ENCODE results near the gene STPG4.

Gene STPG4

GRCh38 chr2:47155091-47155876 is at the start of gene STPG4:
STPG4 (minus strand) TSS chr2:47155308; CDS start chr2:47155251, 57 bp downstream.
- POLR2A ChIA-PET, result interaction anchor here (1.0 kb wide), 2 partner anchors 99 to 166 kb away, joined by 3 read pairs; no protein-coding TSS in a partner anchor
- CTCF ChIA-PET, result interaction anchor here (0.8 to 1.5 kb wide), 8 partner anchors 9 to 213 kb away, joined by 3 to 4 read pairs (median 3); no protein-coding TSS in a partner anchor
- no peak for TF ChIP-seq CTCF (IDR thresholded peaks at IDR 0.05; ENCODE audit: insufficient read depth, low read length, missing control alignments)
- no peak within 1 kb of the TSS for H3K4me3 ChIP-seq (ENCODE audit: low read depth, low read length)
- DNase-seq (ENCODE audit: low read depth, low spot score), result no peak

- no peak overlapping the region for H3K4me3 ChIP-seq (ENCODE audit: low read depth, low read length)
- TF ChIP-seq CTCF (IDR thresholded peaks at IDR 0.05; ENCODE audit: insufficient read depth, low read length, missing control alignments), result no peak
- no peak for DNase-seq (ENCODE audit: low read depth, low spot score)
- CTCF ChIA-PET, result interaction anchor here (0.6 kb wide), 1 partner anchor 25 kb away, joined by 3 read pairs; no protein-coding TSS in a partner anchor
- POLR2A ChIA-PET, result interaction anchor here (0.7 kb wide), 1 partner anchor 65 kb away, joined by 3 read pairs; no protein-coding TSS in a partner anchor
These were observed 49.6 kb upstream of the STPG4 start for GRCh38 chr2:47204691-47205090.

- H3K4me3 ChIP-seq (ENCODE audit: low read depth, low read length), result no peak overlapping the region
- CTCF ChIA-PET, result no interaction called here
- POLR2A ChIA-PET, result no interaction called here
- no peak for DNase-seq (ENCODE audit: low read depth, low spot score)
- TF ChIP-seq CTCF (IDR thresholded peaks at IDR 0.05; ENCODE audit: insufficient read depth, low read length, missing control alignments), result no peak
These were observed 48.9 kb upstream of the STPG4 start for GRCh38 chr2:47203995-47204394.

GRCh38 chr2:47201224-47201623 is 46.1 kb upstream of the STPG4 start:
- POLR2A ChIA-PET, result no interaction called here
- CTCF ChIA-PET, result no interaction called here
- no peak for TF ChIP-seq CTCF (IDR thresholded peaks at IDR 0.05; ENCODE audit: insufficient read depth, low read length, missing control alignments)
- DNase-seq (ENCODE audit: low read depth, low spot score), result no peak
- H3K4me3 ChIP-seq (ENCODE audit: low read depth, low read length), result no peak overlapping the region

- TF ChIP-seq CTCF (IDR thresholded peaks at IDR 0.05; ENCODE audit: insufficient read depth, low read length, missing control alignments), result no peak
- ChIA-PET POLR2A (interaction anchor here (0.6 to 1.3 kb wide), 10 partner anchors 9 to 260 kb away, joined by 3 to 15 read pairs (median 4); no protein-coding TSS in a partner anchor), CTCF (interaction anchor here (1.3 kb wide), 1 partner anchor 124 kb away, joined by 8 read pairs; no protein-coding TSS in a partner anchor)
- H3K4me3 ChIP-seq (ENCODE audit: low read depth, low read length), result no peak overlapping the region; the same call in 1 of the 2 replicates
- DNase-seq (ENCODE audit: low read depth, low spot score), result peak; percentile 99
These were observed 43.9 kb upstream of the STPG4 start for GRCh38 chr2:47198985-47199451.

- ChIA-PET CTCF (interaction anchor here (1.0 to 1.7 kb wide), 3 partner anchors 26 to 127 kb away, joined by 3 to 6 read pairs (median 5); no protein-coding TSS in a partner anchor), POLR2A (no interaction called here)
- H3K4me3 ChIP-seq (ENCODE audit: low read depth, low read length), result no peak overlapping the region
- no peak for TF ChIP-seq CTCF (IDR thresholded peaks at IDR 0.05; ENCODE audit: insufficient read depth, low read length, missing control alignments)
- DNase-seq (ENCODE audit: low read depth, low spot score), result no peak
These were observed 41.4 kb upstream of the STPG4 start for GRCh38 chr2:47196499-47196898.

All from AG04449 (cell line).